ENCODE data around the gene PPM1A.

Gene PPM1A

GRCh38 chr14:60332869-60333268, 83.8 kb downstream of the PPM1A start:
- no peak for DNase-seq (ENCODE audit: extremely low read depth, insufficient read length)
- H3K36me3 ChIP-seq (ENCODE audit: control insufficient read depth, insufficient read depth, low read length): no peaks in the 10 kb centered on the region
- no peak for TF ChIP-seq CTCF (IDR thresholded peaks at IDR 0.05; ENCODE audit: insufficient read depth, low read length, poor library complexity, severe bottlenecking)
- no peaks in the 10 kb centered on the region for H3K27me3 ChIP-seq (replicated peaks; ENCODE audit: control insufficient read depth, insufficient read depth, low read length)
- no peak overlapping the region for H3K4me3 ChIP-seq (replicated peaks; ENCODE audit: low read depth, low read length)

- Histone ChIP-seq H3K36me3 (ENCODE audit: control insufficient read depth, insufficient read depth, low read length) (no peaks in the 10 kb centered on the region), H3K4me3 (replicated peaks; ENCODE audit: low read depth, low read length) (no peak overlapping the region), H3K27me3 (replicated peaks; ENCODE audit: control insufficient read depth, insufficient read depth, low read length) (no peaks in the 10 kb centered on the region)
- TF ChIP-seq CTCF (IDR thresholded peaks at IDR 0.05; ENCODE audit: insufficient read depth, low read length, poor library complexity, severe bottlenecking): no peak
- DNase-seq (ENCODE audit: extremely low read depth, insufficient read length): no peak
These were observed 90.5 kb downstream of the PPM1A start for GRCh38 chr14:60339571-60339970.

- Histone ChIP-seq H3K27me3 (replicated peaks; ENCODE audit: control insufficient read depth, insufficient read depth, low read length) (no peaks in the 10 kb centered on the region), H3K36me3 (ENCODE audit: control insufficient read depth, insufficient read depth, low read length) (no peaks in the 10 kb centered on the region), H3K4me3 (replicated peaks; ENCODE audit: low read depth, low read length) (no peak overlapping the region)
- no peak for TF ChIP-seq CTCF (IDR thresholded peaks at IDR 0.05; ENCODE audit: insufficient read depth, low read length, poor library complexity, severe bottlenecking)
- no peak for DNase-seq (ENCODE audit: extremely low read depth, insufficient read length)
These were observed 94.6 kb downstream of the PPM1A start for GRCh38 chr14:60343571-60344071.

GRCh38 chr14:60344751-60345150, 95.7 kb downstream of the PPM1A start:
- Histone ChIP-seq H3K36me3 (ENCODE audit: control insufficient read depth, insufficient read depth, low read length) (no peaks in the 10 kb centered on the region), H3K4me3 (replicated peaks; ENCODE audit: low read depth, low read length) (no peak overlapping the region), H3K27me3 (replicated peaks; ENCODE audit: control insufficient read depth, insufficient read depth, low read length) (no peaks in the 10 kb centered on the region)
- no peak for TF ChIP-seq CTCF (IDR thresholded peaks at IDR 0.05; ENCODE audit: insufficient read depth, low read length, poor library complexity, severe bottlenecking)
- no peak for DNase-seq (ENCODE audit: extremely low read depth, insufficient read length)

GRCh38 chr14:60346706-60347105, 97.7 kb downstream of the PPM1A start:
- H3K4me3 ChIP-seq (replicated peaks; ENCODE audit: low read depth, low read length): no peak overlapping the region
- no peaks in the 10 kb centered on the region for H3K27me3 ChIP-seq (replicated peaks; ENCODE audit: control insufficient read depth, insufficient read depth, low read length)
- TF ChIP-seq CTCF (IDR thresholded peaks at IDR 0.05; ENCODE audit: insufficient read depth, low read length, poor library complexity, severe bottlenecking): no peak
- DNase-seq (ENCODE audit: extremely low read depth, insufficient read length): no peak
- H3K36me3 ChIP-seq (ENCODE audit: control insufficient read depth, insufficient read depth, low read length): no peaks in the 10 kb centered on the region

- Histone ChIP-seq H3K36me3 (ENCODE audit: control insufficient read depth, insufficient read depth, low read length) (no peaks in the 10 kb centered on the region), H3K4me3 (replicated peaks; ENCODE audit: low read depth, low read length) (no peak overlapping the region), H3K27me3 (replicated peaks; ENCODE audit: control insufficient read depth, insufficient read depth, low read length) (no peaks in the 10 kb centered on the region)
- no peak for DNase-seq (ENCODE audit: extremely low read depth, insufficient read length)
- no peak for TF ChIP-seq CTCF (IDR thresholded peaks at IDR 0.05; ENCODE audit: insufficient read depth, low read length, poor library complexity, severe bottlenecking)
These were observed 99.2 kb downstream of the PPM1A start for GRCh38 chr14:60348211-60348610.

Data from GM06990 (cell line).